ENCODE data around the gene ZIM2.

- TF ChIP-seq POLR2A (IDR thresholded peaks at IDR 0.05): no peak
- TF ChIP-seq CTCF (IDR thresholded peaks at IDR 0.05): no peak
Measured at GRCh38 chr19:56740501-56740900, 100.0 kb downstream of the ZIM2 start.
